ENCODE data around the gene RASGRP2. TPM values are rescaled to one million over a fixed set of nuclear protein-coding genes. Genes with fewer than 3 reads are reported as not detected.

RASGRP2 gene
- total and polyA plus RNA-seq, 2 experiments from 2014 or later: 30.1 to 50.4 TPM

- H3K27ac Mint-ChIP-seq: no peak overlapping the region
- Histone ChIP-seq H3K27me3 (ENCODE audit: insufficient read depth) (peaks cover 16% of the 10 kb centered on the region), H3K4me3 (peak overlapping the region; percentile 47), H2AFZ (peak overlapping the region; percentile 32; the same call in 1 of the 2 replicates), H3K27ac (ENCODE audit: low read depth) (no peak overlapping the region), H3K9me2 (ENCODE audit: insufficient read depth) (no peaks in the 10 kb centered on the region), H3K79me2 (replicated peaks; ENCODE audit: insufficient read depth) (no peaks in the 10 kb centered on the region), H3K4me1 (ENCODE audit: insufficient read depth) (peaks cover 37% of the 10 kb centered on the region), H3K36me3 (ENCODE audit: insufficient read depth) (no peaks in the 10 kb centered on the region), H4K20me1 (replicated peaks; ENCODE audit: insufficient read depth) (no peaks in the 10 kb centered on the region), H3F3A (replicated peaks; ENCODE audit: low read depth) (no peaks in the 10 kb centered on the region), H3K4me2 (peak overlapping the region; percentile 77; the same call in 1 of the 2 replicates)
- ATAC-seq (no peak), DNase-seq (ENCODE audit: low spot score) (peak; percentile 11)
- H3K4me1 Mint-ChIP-seq: peaks cover 59% of the 10 kb centered on the region
- TF ChIP-seq EZH2 (IDR thresholded peaks at IDR 0.05; ENCODE audit: low read depth, unreplicated experiment) (peak; percentile 37), ZNF331 (CRISPR knock-in tag; IDR thresholded peaks at IDR 0.05; ENCODE audit: low read depth) (no peak)
- H3K9me3 Mint-ChIP-seq: no peaks in the 10 kb centered on the region; the same call in 2 of the 3 replicates
- no peaks in the 10 kb centered on the region; the same call in 1 of the 3 replicates for H3K36me3 Mint-ChIP-seq (ENCODE audit: low read depth)
- peak overlapping the region; percentile 60 for H3K4me3 Mint-ChIP-seq
- H3K27me3 Mint-ChIP-seq (ENCODE audit: insufficient read depth, low read depth, poor library complexity): peaks cover 46% of the 10 kb centered on the region
Observed at GRCh38 chr11:64722141-64723065, 21.5 kb downstream of the RASGRP2 start.

- ATAC-seq: no peak
- no peak overlapping the region for H3K4me3 ChIP-seq
Observed at GRCh38 chr11:64721359-64721699, 22.6 kb downstream of the RASGRP2 start.

More at GRCh38 chr11:64721359-64721699, 22.6 kb downstream of the RASGRP2 start:
- Histone ChIP-seq H3K4me2 (no peak overlapping the region), H3K36me3 (ENCODE audit: insufficient read depth) (no peaks in the 10 kb centered on the region), H3K27me3 (ENCODE audit: insufficient read depth) (peaks cover 16% of the 10 kb centered on the region), H3K4me1 (ENCODE audit: insufficient read depth) (peaks cover 35% of the 10 kb centered on the region), H3K79me2 (replicated peaks; ENCODE audit: insufficient read depth) (no peaks in the 10 kb centered on the region), H3K9me2 (ENCODE audit: insufficient read depth) (no peaks in the 10 kb centered on the region), H3K27ac (ENCODE audit: low read depth) (no peak overlapping the region), H4K20me1 (replicated peaks; ENCODE audit: insufficient read depth) (no peaks in the 10 kb centered on the region), H3F3A (replicated peaks; ENCODE audit: low read depth) (no peaks in the 10 kb centered on the region), H2AFZ (no peak overlapping the region)
- H3K36me3 Mint-ChIP-seq (ENCODE audit: low read depth): no peaks in the 10 kb centered on the region
- H3K27me3 Mint-ChIP-seq (ENCODE audit: insufficient read depth, low read depth, poor library complexity): peaks cover 46% of the 10 kb centered on the region
- no peak overlapping the region for H3K4me3 Mint-ChIP-seq
- no peaks in the 10 kb centered on the region; the same call in 2 of the 3 replicates for H3K9me3 Mint-ChIP-seq
- DNase-seq (ENCODE audit: low spot score): no peak
- no peak for TF ChIP-seq POLR2AphosphoS5 (IDR thresholded peaks at IDR 0.05; ENCODE audit: low read depth)
- no peak for TF ChIP-seq ZNF462 (CRISPR knock-in tag; IDR thresholded peaks at IDR 0.05)
- peaks cover 56% of the 10 kb centered on the region for H3K4me1 Mint-ChIP-seq
- H3K27ac Mint-ChIP-seq: no peak overlapping the region

Measured in GM23338 (cell line).